ENCODE measurements around the gene SH2D3C. TPM values are rescaled to one million over a fixed set of nuclear protein-coding genes. Genes with fewer than 3 reads are reported as not detected.

Gene SH2D3C
- total RNA-seq, 1 donor = 0.43 TPM

DNA sequence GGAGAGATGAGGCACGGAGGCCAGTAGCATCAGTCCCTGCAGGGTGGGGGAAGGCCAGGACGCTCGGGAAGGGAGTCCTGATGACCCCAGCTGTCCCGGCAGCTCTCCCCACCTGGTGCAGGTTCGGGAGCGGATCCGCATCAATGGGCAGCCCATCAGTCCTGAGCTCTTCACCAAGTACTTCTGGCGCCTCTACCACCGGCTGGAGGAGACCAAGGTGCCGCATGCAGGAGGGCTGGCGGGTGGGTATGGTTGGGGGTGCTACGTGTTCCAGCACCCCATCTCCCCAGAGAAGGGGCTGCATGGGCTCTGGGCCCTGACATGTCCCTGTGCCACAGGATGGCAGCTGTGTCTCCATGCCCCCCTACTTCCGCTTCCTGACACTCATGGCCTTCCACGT, 28.4 kb upstream of the SH2D3C start:
- TF ChIP-seq, protein P1, sequence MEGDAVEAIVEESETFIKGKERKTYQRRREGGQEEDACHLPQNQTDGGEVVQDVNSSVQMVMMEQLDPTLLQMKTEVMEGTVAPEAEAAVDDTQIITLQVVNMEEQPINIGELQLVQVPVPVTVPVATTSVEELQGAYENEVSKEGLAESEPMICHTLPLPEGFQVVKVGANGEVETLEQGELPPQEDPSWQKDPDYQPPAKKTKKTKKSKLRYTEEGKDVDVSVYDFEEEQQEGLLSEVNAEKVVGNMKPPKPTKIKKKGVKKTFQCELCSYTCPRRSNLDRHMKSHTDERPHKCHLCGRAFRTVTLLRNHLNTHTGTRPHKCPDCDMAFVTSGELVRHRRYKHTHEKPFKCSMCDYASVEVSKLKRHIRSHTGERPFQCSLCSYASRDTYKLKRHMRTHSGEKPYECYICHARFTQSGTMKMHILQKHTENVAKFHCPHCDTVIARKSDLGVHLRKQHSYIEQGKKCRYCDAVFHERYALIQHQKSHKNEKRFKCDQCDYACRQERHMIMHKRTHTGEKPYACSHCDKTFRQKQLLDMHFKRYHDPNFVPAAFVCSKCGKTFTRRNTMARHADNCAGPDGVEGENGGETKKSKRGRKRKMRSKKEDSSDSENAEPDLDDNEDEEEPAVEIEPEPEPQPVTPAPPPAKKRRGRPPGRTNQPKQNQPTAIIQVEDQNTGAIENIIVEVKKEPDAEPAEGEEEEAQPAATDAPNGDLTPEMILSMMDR (IDR thresholded peaks at IDR 0.05; ENCODE audit: insufficient read depth, low read depth, low read length) = no peak
- no peak for DNase-seq (ENCODE audit: low read depth)

DNA sequence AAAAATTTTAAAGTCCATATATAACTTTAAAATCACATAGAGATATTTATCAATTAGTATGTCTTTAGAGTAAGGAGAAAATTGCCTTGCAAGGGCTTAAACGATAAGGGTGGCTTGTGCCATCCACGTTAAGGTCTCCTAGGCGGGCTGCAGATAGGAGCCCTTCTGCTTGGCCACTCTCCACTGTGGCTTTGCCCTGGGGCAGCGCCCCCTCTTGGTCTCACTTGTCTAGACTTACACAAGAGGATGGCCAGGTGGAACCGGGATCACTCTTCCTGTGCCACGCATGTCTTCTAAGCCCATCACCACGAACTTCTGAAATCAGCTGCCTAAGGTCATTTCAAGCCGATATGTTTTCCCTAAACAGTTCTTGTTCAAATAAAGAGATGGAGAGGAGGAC, 27.2 kb upstream of the SH2D3C start:
- TF ChIP-seq, protein P1 (IDR thresholded peaks at IDR 0.05; ENCODE audit: insufficient read depth, low read depth, low read length) = peak; percentile 46
- no peak overlapping the region for H3K4me3 ChIP-seq (ENCODE audit: low read depth, low read length)
- peak; percentile 36 for DNase-seq (ENCODE audit: low read depth)

More for the DNA sequence above, 28.4 kb upstream of the SH2D3C start:
- H3K4me3 ChIP-seq (ENCODE audit: low read depth, low read length) = no peak overlapping the region

DNA sequence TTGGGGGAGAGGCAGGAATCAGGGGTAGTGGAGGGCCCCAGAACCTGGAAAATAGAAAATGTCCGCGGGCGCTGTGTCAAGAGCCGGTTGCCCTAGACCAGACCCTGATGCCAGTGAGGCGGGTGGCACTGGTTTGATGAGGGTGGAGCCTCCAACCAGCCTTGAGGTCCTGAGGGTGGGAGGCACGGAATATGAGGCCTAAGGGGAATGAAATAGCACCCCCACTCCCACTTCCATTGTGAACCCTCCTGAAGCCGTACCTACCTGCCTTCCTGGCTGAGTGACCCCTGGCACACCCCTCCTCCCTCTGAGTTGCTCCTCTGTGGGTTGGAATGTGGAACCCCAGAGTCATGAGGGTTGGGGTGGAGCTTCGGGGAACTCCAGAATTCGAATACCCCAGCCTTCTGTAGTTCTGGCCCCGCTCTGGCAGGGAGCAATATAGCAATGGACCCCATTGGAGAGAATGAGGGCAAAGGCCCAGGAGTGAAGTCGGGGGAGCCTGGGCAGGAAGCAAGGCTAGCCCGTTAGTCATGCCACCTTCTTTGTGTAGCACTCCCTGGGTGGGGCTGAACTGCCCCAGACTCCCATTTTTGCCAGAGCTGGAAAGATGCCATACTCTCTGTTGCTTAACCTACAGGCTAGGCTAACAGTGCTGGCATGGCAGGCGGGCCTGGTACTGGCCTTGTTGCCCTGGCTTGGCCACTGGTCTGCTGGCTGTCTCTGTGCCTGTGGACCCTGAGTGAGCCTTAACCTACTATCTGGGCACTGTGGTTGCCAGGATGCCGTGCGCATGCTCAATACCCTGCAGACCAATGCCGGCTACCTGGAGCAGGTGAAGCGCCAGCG, 25.3 kb upstream of the SH2D3C start:
- TF ChIP-seq, protein P1 (IDR thresholded peaks at IDR 0.05; ENCODE audit: insufficient read depth, low read depth, low read length) = no peak
- peak; percentile 20 for DNase-seq (ENCODE audit: low read depth)
- peak overlapping the region; percentile 66 for H3K4me3 ChIP-seq (ENCODE audit: low read depth, low read length)

DNA sequence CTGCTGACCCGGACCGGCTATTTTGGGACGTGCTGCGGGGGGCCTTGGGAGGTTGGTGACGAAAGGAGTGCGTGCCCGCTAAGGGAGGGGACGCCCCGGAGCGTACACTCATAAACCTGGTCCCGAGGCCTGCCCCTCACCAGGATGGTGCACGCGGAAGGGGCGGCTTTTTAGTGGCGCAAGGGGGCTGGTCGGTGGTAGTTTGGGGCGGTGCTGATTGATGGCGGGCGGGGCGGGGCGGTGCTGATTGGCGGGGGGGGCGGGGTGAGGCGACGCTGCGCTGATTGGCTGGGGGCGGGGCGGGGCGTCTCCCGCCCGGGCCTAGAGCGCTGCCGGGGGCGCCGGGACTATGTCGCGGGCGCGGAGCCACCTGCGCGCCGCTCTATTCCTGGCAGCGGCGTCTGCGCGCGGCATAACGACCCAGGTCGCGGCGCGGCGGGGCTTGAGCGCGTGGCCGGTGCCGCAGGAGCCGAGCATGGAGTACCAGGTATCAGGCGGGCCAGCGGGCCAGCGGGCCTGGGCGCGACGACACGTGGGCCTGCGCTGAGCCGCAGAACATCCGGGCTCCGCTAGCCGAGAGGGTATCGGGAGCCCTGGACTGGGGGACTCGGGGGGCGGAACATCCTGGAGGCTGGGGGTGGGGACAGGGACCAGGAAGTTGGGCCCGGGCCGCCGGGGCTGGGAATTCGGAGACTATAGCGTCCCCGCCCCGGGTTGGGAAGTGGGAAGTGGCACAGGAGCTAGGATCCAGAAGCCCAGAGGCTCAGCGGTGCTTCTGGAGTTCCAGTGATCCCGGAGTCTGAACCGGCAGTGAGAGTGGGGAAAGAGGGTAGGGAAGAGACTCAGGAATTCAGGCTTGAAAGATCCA, 24.3 kb upstream of the SH2D3C start, which contains the start of gene FPGS:
TSS of gene FPGS (plus strand) at position 307 of the 868 bp plus-strand sequence. CDS start at position 350, 43 bp downstream.
- H3K4me3 ChIP-seq (ENCODE audit: low read depth, low read length) = peak within 1 kb of the TSS; percentile 66
- TF ChIP-seq, protein P1 (IDR thresholded peaks at IDR 0.05; ENCODE audit: insufficient read depth, low read depth, low read length) = no peak
- DNase-seq (ENCODE audit: low read depth) = peak; percentile 91

DNA sequence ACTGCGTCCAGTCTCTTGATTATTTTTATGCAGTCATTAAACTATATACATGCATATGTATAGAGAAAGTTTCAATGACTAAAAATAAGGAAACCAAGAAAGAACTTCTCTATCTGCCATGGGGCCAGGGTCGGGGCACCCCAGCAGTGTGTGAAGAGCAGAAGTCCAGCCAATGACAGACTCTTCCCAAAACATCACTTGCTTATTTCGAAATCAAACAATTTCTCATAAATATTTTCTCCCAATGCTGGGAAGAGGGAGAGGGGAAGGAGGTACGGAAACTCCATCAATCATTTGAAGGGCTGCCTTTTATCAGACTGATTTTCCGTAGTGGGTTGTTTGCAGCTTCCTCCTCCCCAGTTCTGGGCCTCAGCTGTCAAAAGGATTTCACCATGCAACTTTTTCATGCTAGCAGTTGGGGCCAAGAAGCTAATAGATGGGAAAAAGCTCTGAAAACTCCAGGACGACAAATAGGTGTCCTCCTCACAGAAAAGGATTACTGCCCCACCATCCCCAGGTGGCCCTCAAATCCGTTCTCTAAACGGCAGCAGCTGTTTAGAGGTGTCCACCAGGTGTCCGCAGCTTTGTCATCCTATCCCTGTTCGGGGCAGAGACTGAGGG, 23.6 kb upstream of the SH2D3C start:
- peak; percentile 61 for DNase-seq (ENCODE audit: low read depth)
- TF ChIP-seq, protein P1 (IDR thresholded peaks at IDR 0.05; ENCODE audit: insufficient read depth, low read depth, low read length) = peak; percentile 10
- peak overlapping the region; percentile 55 for H3K4me3 ChIP-seq (ENCODE audit: low read depth, low read length)

DNA sequence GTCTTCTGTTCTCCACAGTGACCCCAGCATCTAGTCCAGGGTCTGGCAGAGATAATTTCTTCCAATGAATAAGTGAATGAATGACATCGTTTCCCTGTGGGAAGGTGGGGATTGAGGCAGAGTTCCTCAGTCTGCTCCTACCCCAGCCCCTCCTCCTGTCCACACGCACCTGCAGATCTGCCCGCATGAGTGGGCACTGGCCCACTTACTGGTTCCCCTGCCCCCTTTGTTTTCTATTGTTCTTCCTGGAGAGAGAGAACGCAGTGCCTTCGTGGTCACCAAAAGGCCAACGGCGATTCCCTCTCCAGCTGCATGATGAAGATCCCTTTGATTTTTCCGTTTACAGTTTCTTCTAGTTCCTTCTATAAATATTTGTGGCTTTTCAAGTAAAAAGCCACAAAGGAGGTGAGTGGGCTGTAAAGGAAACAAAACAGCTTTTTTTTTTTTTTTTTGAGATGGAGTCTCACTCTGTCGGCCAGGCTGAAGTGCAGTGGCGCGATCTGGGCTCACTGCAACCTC, 18.4 kb upstream of the SH2D3C start:
- peak; percentile 28 for DNase-seq (ENCODE audit: low read depth)
- H3K4me3 ChIP-seq (ENCODE audit: low read depth, low read length) = no peak overlapping the region
- TF ChIP-seq, protein P1 (IDR thresholded peaks at IDR 0.05; ENCODE audit: insufficient read depth, low read depth, low read length) = no peak

Measured in fibroblast of villous mesenchyme (primary cell).